MM.1S (cell line): ENCODE measurements around the gene DEFB123.

Source experiments
- CTCF ChIP-seq: fragments of 300-600 bp; sonication (generic); IDR thresholded peaks from 2 replicates; pipeline ENCODE4 v1.5.1; 2016; ENCODE audit warnings: antibody characterized with exemption, low read length, mixed read lengths
- EZH2 ChIP-seq: fragments of 300-600 bp; sonication (generic); optimal IDR thresholded peaks from 2 replicates; pipeline ENCODE3; 2017; ENCODE audit warnings: low read depth, mild to moderate bottlenecking, antibody characterized with exemption, low read length, mixed read lengths

GRCh38 chr20:31394900-31395299 lies 45.5 kb upstream of the DEFB123 start:
- TF ChIP-seq CTCF (no peak), EZH2 (no peak)
